Measurements from ENCODE around the gene MAGI1. TPM values are rescaled to one million over a fixed set of nuclear protein-coding genes. Genes with fewer than 3 reads are reported as not detected.

The MAGI1 gene
- total RNA-seq, 4 donors from 2014 or later = 49.5 to 72.1 (median 67.6) TPM

DNA sequence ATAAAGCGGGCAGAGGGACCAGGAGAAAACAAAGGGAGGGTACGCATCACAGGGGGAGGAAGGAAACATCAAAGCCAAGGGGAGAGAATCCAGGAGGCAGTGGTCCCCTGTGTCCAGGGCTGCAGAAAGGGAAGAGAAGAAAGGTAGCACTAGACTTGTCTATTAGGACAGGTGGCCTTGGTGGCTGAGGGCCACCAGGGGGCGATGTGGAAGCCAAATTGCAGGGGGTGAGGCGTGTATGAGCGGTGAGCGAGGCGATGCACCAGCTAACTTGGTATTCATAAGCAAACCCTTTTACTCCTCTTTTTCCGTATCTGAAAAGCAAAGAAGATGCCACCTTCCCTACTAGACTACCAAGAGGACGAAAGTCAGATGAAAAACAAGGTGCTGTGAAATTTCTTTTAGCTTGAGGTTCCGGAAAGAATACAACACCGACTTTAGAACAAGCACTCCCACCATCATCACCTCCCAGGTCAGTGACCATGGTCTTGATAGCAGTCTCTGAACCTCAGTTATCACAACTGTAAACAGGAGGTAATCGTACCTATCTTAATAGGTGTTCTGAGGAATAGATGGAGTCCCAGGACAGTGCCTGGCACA is 696.5 kb downstream of the MAGI1 start:
- no peak overlapping the region for H3K4me3 ChIP-seq
- no peaks in the 10 kb centered on the region for H3K36me3 ChIP-seq
- no peak overlapping the region for H3K27ac ChIP-seq
- no peaks in the 10 kb centered on the region for H3K9me3 ChIP-seq
- no peaks in the 10 kb centered on the region for H3K27me3 ChIP-seq
- H3K4me1 ChIP-seq = no peaks in the 10 kb centered on the region
- TF ChIP-seq, protein P1, sequence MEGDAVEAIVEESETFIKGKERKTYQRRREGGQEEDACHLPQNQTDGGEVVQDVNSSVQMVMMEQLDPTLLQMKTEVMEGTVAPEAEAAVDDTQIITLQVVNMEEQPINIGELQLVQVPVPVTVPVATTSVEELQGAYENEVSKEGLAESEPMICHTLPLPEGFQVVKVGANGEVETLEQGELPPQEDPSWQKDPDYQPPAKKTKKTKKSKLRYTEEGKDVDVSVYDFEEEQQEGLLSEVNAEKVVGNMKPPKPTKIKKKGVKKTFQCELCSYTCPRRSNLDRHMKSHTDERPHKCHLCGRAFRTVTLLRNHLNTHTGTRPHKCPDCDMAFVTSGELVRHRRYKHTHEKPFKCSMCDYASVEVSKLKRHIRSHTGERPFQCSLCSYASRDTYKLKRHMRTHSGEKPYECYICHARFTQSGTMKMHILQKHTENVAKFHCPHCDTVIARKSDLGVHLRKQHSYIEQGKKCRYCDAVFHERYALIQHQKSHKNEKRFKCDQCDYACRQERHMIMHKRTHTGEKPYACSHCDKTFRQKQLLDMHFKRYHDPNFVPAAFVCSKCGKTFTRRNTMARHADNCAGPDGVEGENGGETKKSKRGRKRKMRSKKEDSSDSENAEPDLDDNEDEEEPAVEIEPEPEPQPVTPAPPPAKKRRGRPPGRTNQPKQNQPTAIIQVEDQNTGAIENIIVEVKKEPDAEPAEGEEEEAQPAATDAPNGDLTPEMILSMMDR (IDR thresholded peaks at IDR 0.05) = peak in 4 of 6 experiments; percentile 38 to 75 (median 64)
- no peak for TF ChIP-seq POLR2A (IDR thresholded peaks at IDR 0.05)
- peak in 2 of 3 donors; percentile 77 to 81 for DNase-seq

DNA sequence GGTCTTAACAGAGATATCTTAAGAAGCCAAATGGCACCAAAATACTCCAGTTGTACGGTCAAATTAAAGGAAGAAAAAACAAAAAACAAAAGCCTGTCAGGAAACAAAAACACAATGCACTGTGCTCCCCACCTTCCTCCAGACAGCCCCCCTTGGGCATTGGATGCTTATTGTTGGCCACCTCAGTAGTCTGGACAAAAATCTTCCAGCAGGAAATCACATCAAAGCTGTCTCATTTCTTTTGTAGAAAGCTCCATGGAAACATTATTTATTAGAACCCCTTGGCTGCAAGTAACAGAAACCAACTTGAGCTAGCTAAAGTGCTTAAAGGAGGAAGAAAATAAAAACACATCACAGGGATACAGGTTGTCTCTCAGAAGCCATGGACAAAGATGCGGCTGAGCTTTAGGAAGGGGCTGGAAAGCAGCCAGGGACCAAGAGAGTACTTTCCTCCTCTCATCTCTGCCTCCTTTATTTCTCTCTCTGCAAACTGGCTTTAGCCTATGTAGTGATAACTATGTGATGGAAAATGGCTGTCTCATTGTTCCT is 699.5 kb downstream of the MAGI1 start:
- no peak for TF ChIP-seq POLR2A (IDR thresholded peaks at IDR 0.05)
- TF ChIP-seq, protein P1 (IDR thresholded peaks at IDR 0.05) = no peak
- Histone ChIP-seq H3K4me1 (no peaks in the 10 kb centered on the region), H3K36me3 (no peaks in the 10 kb centered on the region), H3K27ac (no peak overlapping the region), H3K27me3 (no peaks in the 10 kb centered on the region), H3K4me3 (no peak overlapping the region), H3K9me3 (no peaks in the 10 kb centered on the region)
- DNase-seq = no peak

DNA sequence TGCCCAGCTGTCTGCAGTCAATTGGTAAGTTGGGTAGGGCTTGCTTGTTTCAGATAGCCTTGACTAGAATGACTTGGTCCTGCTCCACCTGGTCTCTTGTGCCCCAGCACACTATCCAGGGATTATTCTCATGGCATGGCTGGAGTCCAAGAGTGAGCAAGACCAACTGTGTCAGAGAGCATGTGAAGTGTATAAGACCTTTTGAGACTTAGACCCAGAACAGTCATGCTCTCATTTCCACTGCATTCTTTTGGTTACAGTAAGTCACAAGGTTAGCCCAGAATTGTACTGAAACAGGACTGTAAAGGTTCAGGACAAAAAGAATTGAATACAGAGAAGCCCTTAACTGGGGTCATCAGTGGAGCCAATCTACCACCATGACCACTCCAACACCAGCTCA is 700.1 kb downstream of the MAGI1 start:
- DNase-seq = no peak
- Histone ChIP-seq H3K27ac (no peak overlapping the region), H3K9me3 (no peaks in the 10 kb centered on the region), H3K36me3 (no peaks in the 10 kb centered on the region), H3K4me1 (no peaks in the 10 kb centered on the region), H3K4me3 (no peak overlapping the region), H3K27me3 (no peaks in the 10 kb centered on the region)
- no peak for TF ChIP-seq POLR2A (IDR thresholded peaks at IDR 0.05)
- TF ChIP-seq, protein P1 (IDR thresholded peaks at IDR 0.05) = no peak

DNA sequence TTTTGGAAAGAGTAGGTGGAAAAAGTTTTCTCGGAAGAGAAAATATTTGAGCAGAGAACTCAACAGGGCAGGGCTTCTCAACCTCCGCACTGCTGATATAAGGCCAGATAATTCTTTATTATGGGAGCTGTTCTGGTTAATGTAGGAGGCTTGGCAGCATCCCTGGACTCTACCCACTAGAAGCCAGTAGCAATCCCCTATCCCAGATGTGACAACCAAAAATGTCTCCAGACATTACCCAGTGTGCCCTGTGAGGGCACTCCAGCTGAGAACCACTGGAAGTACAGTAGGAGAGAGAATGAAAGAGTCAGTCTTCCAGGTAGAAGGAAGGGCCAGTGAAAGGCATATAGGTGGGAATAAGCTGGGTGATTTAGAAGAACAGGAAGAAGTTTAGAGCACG is 703.1 kb downstream of the MAGI1 start:
- Histone ChIP-seq H3K27ac (no peak overlapping the region), H3K9me3 (no peaks in the 10 kb centered on the region), H3K36me3 (no peaks in the 10 kb centered on the region), H3K27me3 (no peaks in the 10 kb centered on the region), H3K4me3 (no peak overlapping the region), H3K4me1 (no peaks in the 10 kb centered on the region)
- no peak for TF ChIP-seq POLR2A (IDR thresholded peaks at IDR 0.05)
- TF ChIP-seq, protein P1 (IDR thresholded peaks at IDR 0.05) = no peak
- no peak for DNase-seq

DNA sequence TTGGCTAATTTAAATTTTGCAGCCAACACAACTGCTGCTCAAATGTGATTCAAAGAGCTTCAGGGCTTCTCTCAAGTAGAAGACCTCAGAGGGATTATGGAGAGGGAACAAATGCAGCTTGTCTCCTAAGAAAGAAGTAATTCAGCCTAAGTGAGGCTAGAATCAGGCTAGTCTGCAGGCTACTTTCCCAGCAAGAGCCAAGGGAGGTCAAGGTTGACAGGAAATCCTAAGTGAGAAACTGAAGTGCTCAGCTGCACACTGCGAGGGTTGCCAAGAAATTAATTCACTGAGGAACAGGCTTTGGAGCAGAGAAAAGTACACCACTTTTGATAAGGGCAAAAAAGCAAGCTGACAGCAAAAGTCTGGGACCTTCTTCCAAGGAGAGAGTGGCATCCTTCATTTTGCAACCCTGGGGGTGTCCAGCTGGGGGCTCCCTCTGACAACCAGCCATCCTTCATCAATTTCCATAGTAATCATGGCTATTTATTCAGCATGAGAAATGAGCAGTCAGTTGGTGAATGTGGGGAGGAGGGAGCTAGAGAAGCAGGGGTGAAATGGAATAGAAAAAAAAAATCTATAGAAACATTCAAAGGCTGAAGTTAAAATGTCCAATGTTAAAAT is 704.6 kb downstream of the MAGI1 start:
- no peak overlapping the region for H3K4me3 ChIP-seq
- H3K9me3 ChIP-seq = no peaks in the 10 kb centered on the region
- DNase-seq = no peak
- TF ChIP-seq POLR2A (IDR thresholded peaks at IDR 0.05) = no peak
- TF ChIP-seq, protein P1 (IDR thresholded peaks at IDR 0.05) = peak in 2 of 6 experiments; percentile 11 to 16
- no peaks in the 10 kb centered on the region for H3K27me3 ChIP-seq
- H3K36me3 ChIP-seq = no peaks in the 10 kb centered on the region
- no peaks in the 10 kb centered on the region for H3K4me1 ChIP-seq
- H3K27ac ChIP-seq = no peak overlapping the region
